ENCODE data around the gene KIAA0825. TPM values are rescaled to one million over a fixed set of nuclear protein-coding genes. Genes with fewer than 3 reads are reported as not detected.
"Not testable (repeated sequence)": the region's sequence is repeated elsewhere in the genome, so short reads cannot be mapped to it uniquely, and the experiment has no call there.

Gene KIAA0825
- total and polyA plus RNA-seq, 3 donors from 2014 or later = 4.1 to 11.2 (median 9.3) TPM

GRCh38 chr5:94595281-94595840, 23.0 kb downstream of the KIAA0825 start:
- no peak for TF ChIP-seq CTCF (IDR thresholded peaks at IDR 0.05)
- intact Hi-C loops (cut with DNase I; ENCODE audit: low total_unique reads) = no loop called here
- Histone ChIP-seq H3K4me3 (no peak overlapping the region), H3K27ac (no peak overlapping the region), H3K27me3 (no peaks in the 10 kb centered on the region), H3K36me3 (ENCODE audit: low read depth, missing control alignments) (no peaks in the 10 kb centered on the region), H3K9me3 (no peaks in the 10 kb centered on the region), H3K4me1 (no peaks in the 10 kb centered on the region)
- DNase-seq = no peak
- WGBS, 2 donors = 85 to 91% methylated on average over 7 of the region's 7 CpGs

- Histone ChIP-seq H3K27ac (no peak overlapping the region), H3K9me3 (no peaks in the 10 kb centered on the region), H3K4me1 (no peaks in the 10 kb centered on the region), H3K27me3 (no peaks in the 10 kb centered on the region), H3K36me3 (ENCODE audit: low read depth, missing control alignments) (no peaks in the 10 kb centered on the region), H3K4me3 (no peak overlapping the region)
- intact Hi-C loops (cut with DNase I; ENCODE audit: low total_unique reads) = no loop called here
- DNase-seq = no peak
- TF ChIP-seq POLR2A (IDR thresholded peaks at IDR 0.05) (no peak), CTCF (IDR thresholded peaks at IDR 0.05) (no peak)
Measured at GRCh38 chr5:94577466-94578245, 40.7 kb downstream of the KIAA0825 start.

- intact Hi-C loops (cut with DNase I; ENCODE audit: low total_unique reads) = no loop called here
- Histone ChIP-seq H3K4me3 (no peak overlapping the region), H3K4me1 (no peaks in the 10 kb centered on the region), H3K36me3 (ENCODE audit: low read depth, missing control alignments) (no peaks in the 10 kb centered on the region), H3K27me3 (no peaks in the 10 kb centered on the region), H3K27ac (no peak overlapping the region), H3K9me3 (no peaks in the 10 kb centered on the region)
- no peak for DNase-seq
- no peak for TF ChIP-seq POLR2A (IDR thresholded peaks at IDR 0.05)
- TF ChIP-seq CTCF (IDR thresholded peaks at IDR 0.05) = no peak
- 85 to 92% methylated on average over 4 of the region's 4 CpGs for WGBS, 2 donors
Measured at GRCh38 chr5:94575196-94575595, 43.2 kb downstream of the KIAA0825 start.

GRCh38 chr5:94573349-94573748, 45.1 kb downstream of the KIAA0825 start:
- H3K27ac ChIP-seq; H3K4me3 ChIP-seq; DNase-seq; H3K9me3 ChIP-seq; intact Hi-C loops (cut with DNase I; ENCODE audit: low total_unique reads); H3K4me1 ChIP-seq; H3K27me3 ChIP-seq; H3K36me3 ChIP-seq (ENCODE audit: low read depth, missing control alignments): not testable (repeated sequence)
- 83% methylated on average over 1 of the region's 1 CpG for WGBS, 2 donors

- no peak for DNase-seq
- H3K4me1 ChIP-seq = no peaks in the 10 kb centered on the region
- intact Hi-C loops (cut with DNase I; ENCODE audit: low total_unique reads) = no loop called here
- no peaks in the 10 kb centered on the region for H3K27me3 ChIP-seq
- H3K36me3 ChIP-seq (ENCODE audit: low read depth, missing control alignments) = no peaks in the 10 kb centered on the region
- H3K27ac ChIP-seq = no peak overlapping the region
- H3K4me3 ChIP-seq = no peak overlapping the region
- no peak for TF ChIP-seq POLR2A (IDR thresholded peaks at IDR 0.05)
- no peak for TF ChIP-seq CTCF (IDR thresholded peaks at IDR 0.05)
- no peaks in the 10 kb centered on the region for H3K9me3 ChIP-seq
Measured at GRCh38 chr5:94571415-94571814, 47.0 kb downstream of the KIAA0825 start.

All from testis (tissue), 3 donors.